Measurements from ENCODE around the gene ATP10D. TPM values are rescaled to one million over a fixed set of nuclear protein-coding genes. Genes with fewer than 3 reads are reported as not detected.

Gene ATP10D
- total RNA-seq, 1 experiment from 2014 or later, result 3.8 TPM

GRCh38 chr4:47538111-47538824 is 53.2 kb downstream of the ATP10D start:
- no peaks in the 10 kb centered on the region for H3K4me1 ChIP-seq (ENCODE audit: insufficient read depth, low read length)
- no peak overlapping the region for H3K4me3 Mint-ChIP-seq
- no peak overlapping the region for H3T11ph ChIP-seq (ENCODE audit: low read length)
- H3K56ac ChIP-seq (ENCODE audit: insufficient read length, low read depth, low read length), result no peak overlapping the region
- H2BK20ac ChIP-seq (ENCODE audit: low read depth, low read length, poor library complexity, severe bottlenecking), result no peak overlapping the region
- H3K9me3 Mint-ChIP-seq, result no peaks in the 10 kb centered on the region
- H3K79me2 ChIP-seq (ENCODE audit: insufficient read depth, low read length), result no peaks in the 10 kb centered on the region
- DNase-seq, result no peak
- no peaks in the 10 kb centered on the region for H3K27me3 ChIP-seq (ENCODE audit: insufficient read depth, low read length)
- H3K4ac ChIP-seq (ENCODE audit: low read depth, low read length), result no peak overlapping the region
- H3K23ac ChIP-seq (ENCODE audit: insufficient read length, low read depth, low read length), result no peak overlapping the region
- 0 out of 7 replicates have a peak, but pooled peaks cover 0 to 10% (median 0%) of the 10 kb centered on the region in 3 experiments for H3K36me3 Mint-ChIP-seq (ENCODE audit: insufficient read depth in 1 of 3, low read depth in 3 of 3)
- no peak overlapping the region for H4K91ac ChIP-seq (ENCODE audit: insufficient read length, low read depth, low read length)
- H3K79me1 ChIP-seq (ENCODE audit: insufficient read depth, low read depth, low read length, poor library complexity, severe bottlenecking), result no peaks in the 10 kb centered on the region
- H4K8ac ChIP-seq (replicated peaks; ENCODE audit: insufficient read length, low read depth, low read length), result no peak overlapping the region
- H2BK5ac ChIP-seq (ENCODE audit: insufficient read length, low read length), result no peak overlapping the region
- TF ChIP-seq, protein P1, sequence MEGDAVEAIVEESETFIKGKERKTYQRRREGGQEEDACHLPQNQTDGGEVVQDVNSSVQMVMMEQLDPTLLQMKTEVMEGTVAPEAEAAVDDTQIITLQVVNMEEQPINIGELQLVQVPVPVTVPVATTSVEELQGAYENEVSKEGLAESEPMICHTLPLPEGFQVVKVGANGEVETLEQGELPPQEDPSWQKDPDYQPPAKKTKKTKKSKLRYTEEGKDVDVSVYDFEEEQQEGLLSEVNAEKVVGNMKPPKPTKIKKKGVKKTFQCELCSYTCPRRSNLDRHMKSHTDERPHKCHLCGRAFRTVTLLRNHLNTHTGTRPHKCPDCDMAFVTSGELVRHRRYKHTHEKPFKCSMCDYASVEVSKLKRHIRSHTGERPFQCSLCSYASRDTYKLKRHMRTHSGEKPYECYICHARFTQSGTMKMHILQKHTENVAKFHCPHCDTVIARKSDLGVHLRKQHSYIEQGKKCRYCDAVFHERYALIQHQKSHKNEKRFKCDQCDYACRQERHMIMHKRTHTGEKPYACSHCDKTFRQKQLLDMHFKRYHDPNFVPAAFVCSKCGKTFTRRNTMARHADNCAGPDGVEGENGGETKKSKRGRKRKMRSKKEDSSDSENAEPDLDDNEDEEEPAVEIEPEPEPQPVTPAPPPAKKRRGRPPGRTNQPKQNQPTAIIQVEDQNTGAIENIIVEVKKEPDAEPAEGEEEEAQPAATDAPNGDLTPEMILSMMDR (conservative IDR thresholded peaks at IDR 0.05), result no peak
- no peaks in the 10 kb centered on the region for H3K4me1 Mint-ChIP-seq
- no peak overlapping the region for H3K18ac ChIP-seq (ENCODE audit: insufficient read length, low read depth, low read length)
- H3K27ac Mint-ChIP-seq, result peak overlapping the region in 1 of 3 experiments; percentile 9; a peak in 3 of 7 replicates
- no CpG with 5 or more reads among the region's 3 CpGs for WGBS (ENCODE audit: extremely low coverage, insufficient read length, low lambda C conversion rate)
- H3K9ac ChIP-seq (ENCODE audit: extremely low read depth, insufficient read length, low read length), result no peak overlapping the region
- no peaks in the 10 kb centered on the region for H3K27me3 Mint-ChIP-seq (ENCODE audit: low read depth)
- H2AFZ ChIP-seq (ENCODE audit: low read length), result no peak overlapping the region
- H3K23me2 ChIP-seq (ENCODE audit: insufficient read length, low read depth, low read length, poor library complexity, severe bottlenecking), result no peaks in the 10 kb centered on the region
- no peak overlapping the region for H2AK5ac ChIP-seq (ENCODE audit: insufficient read length, low read length)
- no peak overlapping the region for H2BK12ac ChIP-seq (ENCODE audit: insufficient read length, low read depth, low read length)
- no peaks in the 10 kb centered on the region for H3K9me3 ChIP-seq (ENCODE audit: control insufficient read depth, low read depth, low read length)
- no peak overlapping the region for H3K4me2 ChIP-seq (ENCODE audit: insufficient read depth, insufficient read length, low read length)
- H3K14ac ChIP-seq (ENCODE audit: insufficient read depth, low read length), result no peak overlapping the region
- H3K27ac ChIP-seq (ENCODE audit: insufficient read length, low read depth, low read length), result no peak overlapping the region
- H2BK120ac ChIP-seq (ENCODE audit: low read depth, low read length, poor library complexity, severe bottlenecking), result no peak overlapping the region
- H2BK15ac ChIP-seq (ENCODE audit: low read depth, low read length), result no peak overlapping the region
- no peaks in the 10 kb centered on the region for H4K20me1 ChIP-seq (ENCODE audit: control insufficient read depth, insufficient read depth, insufficient read length)
- H4K5ac ChIP-seq (ENCODE audit: insufficient read length, low read depth, low read length), result no peak overlapping the region
